Thyroid gland (tissue), 4 donors: Measurements from ENCODE around the gene BANP.
"Not testable (repeated sequence)": the region's sequence is repeated elsewhere in the genome, so short reads cannot be mapped to it uniquely, and the experiment has no call there.

Experiments used
- POLR2A ChIP-seq, 2 donors: fragments of 450-650 bp; IDR thresholded peaks; one replicate each; pipeline ENCODE4 v1.6.1; 2017; ENCODE audit warnings: antibody characterized with exemption in 2 of 2, mild to moderate bottlenecking in 2 of 2, moderate library complexity in 1 of 2
- TF ChIP-seq, protein P1 (sequence below), 6 experiments: fragments of 200-600 bp in 3 of 6; fragments of 450-650 bp in 3 of 6; sonication (generic) in 3 of 6; IDR thresholded peaks; one replicate each; pipeline ENCODE4 v1.5.1; 2016 to 2019; ENCODE audit warnings: antibody characterized with exemption in 6 of 6, mild to moderate bottlenecking in 2 of 6, inconsistent platforms in 1 of 6, moderate library complexity in 1 of 6

DNA sequence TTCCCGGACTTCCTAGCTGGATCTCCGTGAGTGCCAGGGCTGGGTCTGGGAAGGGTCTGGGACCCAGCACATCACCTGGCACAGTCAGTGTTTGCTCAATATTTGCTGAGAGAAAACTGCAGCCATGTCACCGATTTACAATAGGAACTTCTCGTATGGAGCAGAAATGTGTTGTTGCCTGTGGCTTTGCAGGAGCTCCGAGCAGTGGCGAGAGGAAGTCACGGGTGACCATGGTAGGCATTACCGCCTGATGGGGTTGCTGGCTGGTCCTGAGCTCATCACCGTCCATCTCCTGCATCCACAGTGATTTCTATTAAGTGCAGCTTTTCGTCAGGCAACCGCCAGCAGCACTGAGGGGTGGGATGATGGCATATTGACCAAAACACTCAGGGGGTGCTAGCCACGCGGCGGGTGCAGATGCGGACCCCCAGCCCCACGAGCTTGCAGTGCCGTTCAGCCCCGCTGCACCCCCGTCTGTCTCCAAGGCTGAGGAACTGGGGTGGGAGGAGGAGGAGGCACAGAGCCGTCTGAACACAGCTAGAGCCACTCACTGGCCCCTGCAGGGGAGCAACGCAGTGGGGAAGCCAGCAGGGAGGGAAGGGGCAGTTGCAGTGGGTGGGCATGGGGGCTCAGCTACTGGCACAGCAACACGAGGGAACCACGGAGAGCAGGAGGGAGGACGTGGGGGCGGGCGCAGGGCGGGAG, 37.1 kb upstream of the BANP start:
- not testable (repeated sequence) for TF ChIP-seq POLR2A (IDR thresholded peaks at IDR 0.05)
- TF ChIP-seq, protein P1, sequence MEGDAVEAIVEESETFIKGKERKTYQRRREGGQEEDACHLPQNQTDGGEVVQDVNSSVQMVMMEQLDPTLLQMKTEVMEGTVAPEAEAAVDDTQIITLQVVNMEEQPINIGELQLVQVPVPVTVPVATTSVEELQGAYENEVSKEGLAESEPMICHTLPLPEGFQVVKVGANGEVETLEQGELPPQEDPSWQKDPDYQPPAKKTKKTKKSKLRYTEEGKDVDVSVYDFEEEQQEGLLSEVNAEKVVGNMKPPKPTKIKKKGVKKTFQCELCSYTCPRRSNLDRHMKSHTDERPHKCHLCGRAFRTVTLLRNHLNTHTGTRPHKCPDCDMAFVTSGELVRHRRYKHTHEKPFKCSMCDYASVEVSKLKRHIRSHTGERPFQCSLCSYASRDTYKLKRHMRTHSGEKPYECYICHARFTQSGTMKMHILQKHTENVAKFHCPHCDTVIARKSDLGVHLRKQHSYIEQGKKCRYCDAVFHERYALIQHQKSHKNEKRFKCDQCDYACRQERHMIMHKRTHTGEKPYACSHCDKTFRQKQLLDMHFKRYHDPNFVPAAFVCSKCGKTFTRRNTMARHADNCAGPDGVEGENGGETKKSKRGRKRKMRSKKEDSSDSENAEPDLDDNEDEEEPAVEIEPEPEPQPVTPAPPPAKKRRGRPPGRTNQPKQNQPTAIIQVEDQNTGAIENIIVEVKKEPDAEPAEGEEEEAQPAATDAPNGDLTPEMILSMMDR (IDR thresholded peaks at IDR 0.05) = not testable (repeated sequence)
